WERI-Rb-1 (cell line): Measurements from ENCODE around the gene INTS14.
A peak's percentile ranks its signal among the peaks of the same experiment; 100 is the strongest.

ENCODE experiments used
- DNase-seq: peaks from one replicate; pipeline ENCODE4 v3.0.0-alpha.2; 2020
- H3K27ac ChIP-seq: fragments of 250-450 bp; sonication (Bioruptor Pico); 2 replicates; pipeline ENCODE4 v1.5.1; 2020; ENCODE audit warnings: mild to moderate bottlenecking, moderate library complexity
- H3K27me3 ChIP-seq: fragments of 250-450 bp; sonication (Bioruptor Pico); 2 replicates; pipeline ENCODE4 v1.5.1; 2021; ENCODE audit warnings: mild to moderate bottlenecking, low read depth, moderate library complexity; ENCODE audit not compliant: insufficient read depth, severe bottlenecking
- H3K36me3 ChIP-seq: fragments of 250-450 bp; sonication (Bioruptor Pico); 2 replicates; pipeline ENCODE4 v1.5.1; 2020; ENCODE audit warnings: mild to moderate bottlenecking, moderate library complexity
- H3K4me3 ChIP-seq: 2 replicates; pipeline ENCODE4 v1.5.1; 2011; ENCODE audit warnings: low read depth, mild to moderate bottlenecking, control low read depth, low read length
- H3K9me3 ChIP-seq: fragments of 250-450 bp; sonication (Bioruptor Pico); 2 replicates; pipeline ENCODE4 v1.5.1; 2021; ENCODE audit warnings: mild to moderate bottlenecking, moderate library complexity; ENCODE audit not compliant: severe bottlenecking
- CTCF ChIP-seq: IDR thresholded peaks from 2 replicates; pipeline ENCODE4 v1.5.1; 2011; ENCODE audit warnings: low read depth, mild to moderate bottlenecking, control low read depth, inconsistent platforms, low read length

The INTS14 gene

GRCh38 chr15:65629548-65629947 lies 18.6 kb upstream of the INTS14 start:
- Histone ChIP-seq H3K27me3 (peaks cover 41% of the 10 kb centered on the region), H3K36me3 (no peaks in the 10 kb centered on the region), H3K4me3 (no peak overlapping the region), H3K27ac (no peak overlapping the region), H3K9me3 (no peaks in the 10 kb centered on the region)
- no peak for TF ChIP-seq CTCF
- DNase-seq = no peak

- DNase-seq = no peak
- no peaks in the 10 kb centered on the region for H3K36me3 ChIP-seq
- no peaks in the 10 kb centered on the region for H3K9me3 ChIP-seq
- H3K4me3 ChIP-seq = no peak overlapping the region
- peaks cover 55% of the 10 kb centered on the region for H3K27me3 ChIP-seq
- H3K27ac ChIP-seq = no peak overlapping the region
- TF ChIP-seq CTCF = no peak
Observed at GRCh38 chr15:65626856-65627255, 15.9 kb upstream of the INTS14 start.

- H3K27ac ChIP-seq = no peak overlapping the region
Observed at GRCh38 chr15:65623103-65623502, 12.2 kb upstream of the INTS14 start.

GRCh38 chr15:65621638-65622037 lies 10.7 kb upstream of the INTS14 start, which contains the start of gene SLC24A1:
Gene SLC24A1 (plus strand): TSS chr15:65621938. CDS start chr15:65624081, 2,143 bp downstream.
- H3K27me3 ChIP-seq = peaks cover 51% of the 10 kb centered on the region
- H3K27ac ChIP-seq = no peak within 1 kb of the TSS
- no peaks in the 10 kb centered on the region for H3K9me3 ChIP-seq
- H3K4me3 ChIP-seq = no peak within 1 kb of the TSS
- H3K36me3 ChIP-seq = no peaks in the 10 kb centered on the region
- TF ChIP-seq CTCF = no peak
- DNase-seq = peak; percentile 48

More at GRCh38 chr15:65623103-65623502, 12.2 kb upstream of the INTS14 start:
- H3K4me3 ChIP-seq = no peak overlapping the region
- H3K9me3 ChIP-seq = no peaks in the 10 kb centered on the region
- H3K27me3 ChIP-seq = peaks cover 62% of the 10 kb centered on the region
- TF ChIP-seq CTCF = no peak
- no peaks in the 10 kb centered on the region for H3K36me3 ChIP-seq
- no peak for DNase-seq

- Histone ChIP-seq H3K9me3 (no peaks in the 10 kb centered on the region), H3K27me3 (peaks cover 48% of the 10 kb centered on the region), H3K4me3 (no peak overlapping the region), H3K27ac (no peak overlapping the region), H3K36me3 (no peaks in the 10 kb centered on the region)
- DNase-seq = no peak
- peak; percentile 21; the same call in 1 of the 2 replicates for TF ChIP-seq CTCF
Observed at GRCh38 chr15:65620833-65621232, 9.9 kb upstream of the INTS14 start.

GRCh38 chr15:65619626-65620290 lies 8.8 kb upstream of the INTS14 start:
- no peak for TF ChIP-seq CTCF
- no peak overlapping the region for H3K4me3 ChIP-seq
- H3K9me3 ChIP-seq = no peaks in the 10 kb centered on the region
- DNase-seq = no peak
- H3K36me3 ChIP-seq = no peaks in the 10 kb centered on the region
- H3K27ac ChIP-seq = no peak overlapping the region
- peaks cover 44% of the 10 kb centered on the region for H3K27me3 ChIP-seq
